ENCODE results near the gene YIF1A. TPM values are rescaled to one million over a fixed set of nuclear protein-coding genes. Genes with fewer than 3 reads are reported as not detected.

Gene YIF1A
- polyA plus RNA-seq, 3 donors: 50.0 to 81.1 (median 63.8) TPM

DNA sequence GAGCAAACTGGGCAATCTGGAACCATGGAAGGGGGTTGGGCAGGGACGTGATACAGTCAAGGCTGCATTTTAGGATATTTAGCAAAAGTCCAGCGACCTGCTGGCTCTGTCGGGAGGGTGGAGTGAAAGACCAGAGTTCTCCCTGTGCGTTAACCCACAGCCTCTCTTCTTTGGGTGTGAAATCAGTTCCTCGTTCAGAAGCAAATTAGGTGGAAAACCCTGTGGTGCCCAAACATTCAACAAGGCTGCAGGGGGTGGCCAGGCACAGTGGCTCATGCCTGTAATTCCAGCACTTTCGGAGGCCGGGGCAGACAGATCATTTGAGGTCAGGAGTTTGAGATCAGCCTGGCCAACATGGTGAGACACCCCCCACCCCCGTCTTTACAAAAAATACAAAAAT lies 8.7 kb upstream of the YIF1A start:
- peaks cover 0 to 4% (median under 1%) of the 10 kb centered on the region in 7 donors for H3K9me3 Mint-ChIP-seq
- no peak for DNase-seq
- WGBS (ENCODE audit: insufficient coverage): 67% methylated on average over 5 of the region's 8 CpGs
- H3K4me1 Mint-ChIP-seq: peaks cover 3% of the 10 kb centered on the region
- H3K9me3 ChIP-seq (replicated peaks in 1 of 2; ENCODE audit: control insufficient read depth in 1 of 2, insufficient read depth in 1 of 2, low read length in 2 of 2): peaks cover 0 to 4% of the 10 kb centered on the region in 2 donors
- H3K4me2 ChIP-seq (replicated peaks; ENCODE audit: extremely low read depth, low read length, poor library complexity, severe bottlenecking): no peak overlapping the region
- no peak overlapping the region for H3K4me3 ChIP-seq (replicated peaks in 1 of 3; ENCODE audit: low read depth in 2 of 3, low read length in 3 of 3)
- intact Hi-C loops (cut with micrococcal nuclease): no loop called here
- H3K27ac Mint-ChIP-seq: no peak overlapping the region
- TF ChIP-seq, protein P1, sequence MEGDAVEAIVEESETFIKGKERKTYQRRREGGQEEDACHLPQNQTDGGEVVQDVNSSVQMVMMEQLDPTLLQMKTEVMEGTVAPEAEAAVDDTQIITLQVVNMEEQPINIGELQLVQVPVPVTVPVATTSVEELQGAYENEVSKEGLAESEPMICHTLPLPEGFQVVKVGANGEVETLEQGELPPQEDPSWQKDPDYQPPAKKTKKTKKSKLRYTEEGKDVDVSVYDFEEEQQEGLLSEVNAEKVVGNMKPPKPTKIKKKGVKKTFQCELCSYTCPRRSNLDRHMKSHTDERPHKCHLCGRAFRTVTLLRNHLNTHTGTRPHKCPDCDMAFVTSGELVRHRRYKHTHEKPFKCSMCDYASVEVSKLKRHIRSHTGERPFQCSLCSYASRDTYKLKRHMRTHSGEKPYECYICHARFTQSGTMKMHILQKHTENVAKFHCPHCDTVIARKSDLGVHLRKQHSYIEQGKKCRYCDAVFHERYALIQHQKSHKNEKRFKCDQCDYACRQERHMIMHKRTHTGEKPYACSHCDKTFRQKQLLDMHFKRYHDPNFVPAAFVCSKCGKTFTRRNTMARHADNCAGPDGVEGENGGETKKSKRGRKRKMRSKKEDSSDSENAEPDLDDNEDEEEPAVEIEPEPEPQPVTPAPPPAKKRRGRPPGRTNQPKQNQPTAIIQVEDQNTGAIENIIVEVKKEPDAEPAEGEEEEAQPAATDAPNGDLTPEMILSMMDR (IDR thresholded peaks at IDR 0.05): no peak
- H3K36me3 ChIP-seq (replicated peaks in 1 of 2; ENCODE audit: control insufficient read depth in 1 of 2, insufficient read depth in 2 of 2, low read length in 2 of 2): no peaks in the 10 kb centered on the region
- H3K4me3 Mint-ChIP-seq: no peak overlapping the region
- H3K27ac ChIP-seq (ENCODE audit: low read depth in 1 of 2, low read length in 2 of 2): no peak overlapping the region
- H2AFZ ChIP-seq (ENCODE audit: insufficient read depth, low read depth, low read length, poor library complexity, severe bottlenecking): no peak overlapping the region
- H3K36me3 Mint-ChIP-seq: peaks cover 0 to 3% of the 10 kb centered on the region in 2 donors
- no peaks in the 10 kb centered on the region for H4K20me1 ChIP-seq (ENCODE audit: insufficient read depth, low read length)
- H3K27me3 ChIP-seq (ENCODE audit: control insufficient read depth in 2 of 2, insufficient read depth in 2 of 2, low read length in 2 of 2): peaks cover 0 to 21% of the 10 kb centered on the region in 2 donors
- H3K79me2 ChIP-seq (ENCODE audit: insufficient read depth, low read length): no peaks in the 10 kb centered on the region
- peaks cover 20 to 30% (median 20%) of the 10 kb centered on the region in 3 donors for H3K27me3 Mint-ChIP-seq (ENCODE audit: low read depth in 3 of 3)
- H3K4me1 ChIP-seq (ENCODE audit: control insufficient read depth in 1 of 2, insufficient read depth in 2 of 2, low read length in 2 of 2): no peaks in the 10 kb centered on the region
- no peak overlapping the region for H3K9ac ChIP-seq (ENCODE audit: insufficient read depth, low read length, poor library complexity, severe bottlenecking)

DNA sequence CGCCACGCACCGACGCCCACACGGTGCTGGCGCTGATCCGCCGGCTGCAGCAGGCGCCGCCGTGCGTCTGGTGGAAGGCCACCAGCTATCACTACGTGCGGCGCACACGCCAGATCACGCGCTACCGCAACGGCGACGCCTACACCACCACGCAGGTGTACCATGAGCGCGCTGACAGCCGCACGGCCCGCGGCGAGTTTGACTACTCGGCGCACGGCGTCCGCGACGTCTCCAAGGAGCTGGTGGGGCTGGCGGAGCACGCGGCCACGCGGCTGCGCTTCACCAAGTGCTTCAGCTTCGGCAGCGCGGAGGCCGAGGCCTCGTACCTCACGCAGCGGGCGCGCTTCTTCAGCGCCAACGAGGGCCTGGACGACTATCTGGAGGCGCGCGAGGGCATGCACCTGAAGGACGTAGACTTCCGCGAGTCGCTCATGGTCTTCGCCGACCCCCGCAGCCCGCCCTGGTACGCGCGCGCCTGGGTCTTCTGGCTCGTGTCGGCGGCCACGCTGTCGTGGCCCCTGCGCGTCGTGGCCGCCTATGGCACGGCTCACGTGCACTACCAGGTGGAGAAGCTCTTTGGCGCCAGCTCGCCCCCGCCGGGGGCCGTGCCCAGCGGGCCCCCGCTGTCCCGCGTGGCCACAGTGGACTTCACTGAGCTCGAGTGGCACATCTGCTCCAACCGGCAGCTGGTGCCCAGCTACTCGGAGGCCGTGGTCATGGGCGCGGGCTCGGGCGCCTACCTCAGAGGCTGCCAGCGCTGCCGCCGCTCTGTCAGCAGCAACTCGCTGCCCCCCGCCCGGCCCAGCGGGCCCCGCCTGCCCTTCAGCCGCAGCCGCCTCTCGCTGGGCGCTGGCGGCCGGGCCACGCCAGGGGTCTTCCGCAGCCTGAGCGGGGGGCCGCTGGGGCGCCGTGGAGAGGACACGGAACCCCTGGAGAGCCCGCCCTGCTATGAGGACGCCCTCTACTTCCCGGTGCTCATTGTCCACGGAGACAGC lies 6.0 kb upstream of the YIF1A start:
- H3K4me3 ChIP-seq (replicated peaks in 1 of 3; ENCODE audit: low read depth in 2 of 3, low read length in 3 of 3): no peak overlapping the region
- peaks cover 0 to 11% of the 10 kb centered on the region in 2 donors for H3K9me3 ChIP-seq (replicated peaks in 1 of 2; ENCODE audit: control insufficient read depth in 1 of 2, insufficient read depth in 1 of 2, low read length in 2 of 2)
- no peak overlapping the region for H2AFZ ChIP-seq (ENCODE audit: insufficient read depth, low read depth, low read length, poor library complexity, severe bottlenecking)
- Mint-ChIP-seq H3K27me3 (ENCODE audit: low read depth in 3 of 3) (peaks cover 37 to 56% (median 38%) of the 10 kb centered on the region in 3 donors), H3K36me3 (peaks cover 3 to 7% of the 10 kb centered on the region in 2 donors), H3K27ac (no peak overlapping the region), H3K4me3 (no peak overlapping the region), H3K9me3 (peaks cover 0 to 7% (median 4%) of the 10 kb centered on the region in 7 donors), H3K4me1 (peaks cover 9% of the 10 kb centered on the region)
- DNase-seq: no peak
- H3K4me1 ChIP-seq (ENCODE audit: control insufficient read depth in 1 of 2, insufficient read depth in 2 of 2, low read length in 2 of 2): peaks cover 10 to 14% of the 10 kb centered on the region in 2 donors
- WGBS (ENCODE audit: insufficient coverage): 77% methylated on average over 107 of the region's 123 CpGs
- H3K27me3 ChIP-seq (ENCODE audit: control insufficient read depth in 2 of 2, insufficient read depth in 2 of 2, low read length in 2 of 2): peaks cover 22 to 44% of the 10 kb centered on the region in 2 donors
- no peak overlapping the region for H3K4me2 ChIP-seq (replicated peaks; ENCODE audit: extremely low read depth, low read length, poor library complexity, severe bottlenecking)
- no peak overlapping the region for H3K9ac ChIP-seq (ENCODE audit: insufficient read depth, low read length, poor library complexity, severe bottlenecking)
- no peaks in the 10 kb centered on the region for H3K79me2 ChIP-seq (ENCODE audit: insufficient read depth, low read length)
- intact Hi-C loops (cut with micrococcal nuclease): no loop called here
- no peak overlapping the region for H3K27ac ChIP-seq (ENCODE audit: low read depth in 1 of 2, low read length in 2 of 2)
- TF ChIP-seq, protein P1 (IDR thresholded peaks at IDR 0.05): no peak
- no peaks in the 10 kb centered on the region for H3K36me3 ChIP-seq (replicated peaks in 1 of 2; ENCODE audit: control insufficient read depth in 1 of 2, insufficient read depth in 2 of 2, low read length in 2 of 2)
- no peaks in the 10 kb centered on the region for H4K20me1 ChIP-seq (ENCODE audit: insufficient read depth, low read length)
